GM23338 (cell line): ENCODE data around the gene CHRDL2.

Experiments
- EZH2 ChIP-seq: fragments of 200-600 bp; sonication (generic); IDR thresholded peaks from one replicate; pipeline ENCODE4 v1.8.0; 2017; ENCODE audit warnings: antibody characterized with exemption, mild to moderate bottlenecking, low read depth; ENCODE audit not compliant: unreplicated experiment
- EZH2phosphoT487 ChIP-seq: fragments of 200-600 bp; sonication (generic); IDR thresholded peaks from one replicate; pipeline ENCODE4 v1.8.1; 2018; ENCODE audit warnings: antibody characterized with exemption; ENCODE audit not compliant: unreplicated experiment
- POLR2AphosphoS5 ChIP-seq: IDR thresholded peaks from 2 replicates; pipeline ENCODE4 v1.6.1; 2016; ENCODE audit warnings: antibody characterized with exemption, low read depth
- ZNF114 ChIP-seq: fragments of 250-450 bp; sonication (Bioruptor Pico); IDR thresholded peaks from 2 replicates; pipeline ENCODE4 v1.5.0; 2020; ENCODE audit warnings: mild to moderate bottlenecking, moderate library complexity
- TF ChIP-seq, protein P1 (sequence below), 2 experiments: fragments of 200-600 bp in 1 of 2; sonication (generic) in 1 of 2; conservative IDR thresholded peaks; 2 replicates each; pipeline versions ENCODE4 v1.5.1 to v1.6.1; 2016 to 2017; ENCODE audit warnings: antibody characterized with exemption in 2 of 2, low read depth in 2 of 2, mild to moderate bottlenecking in 2 of 2, moderate library complexity in 1 of 2

DNA sequence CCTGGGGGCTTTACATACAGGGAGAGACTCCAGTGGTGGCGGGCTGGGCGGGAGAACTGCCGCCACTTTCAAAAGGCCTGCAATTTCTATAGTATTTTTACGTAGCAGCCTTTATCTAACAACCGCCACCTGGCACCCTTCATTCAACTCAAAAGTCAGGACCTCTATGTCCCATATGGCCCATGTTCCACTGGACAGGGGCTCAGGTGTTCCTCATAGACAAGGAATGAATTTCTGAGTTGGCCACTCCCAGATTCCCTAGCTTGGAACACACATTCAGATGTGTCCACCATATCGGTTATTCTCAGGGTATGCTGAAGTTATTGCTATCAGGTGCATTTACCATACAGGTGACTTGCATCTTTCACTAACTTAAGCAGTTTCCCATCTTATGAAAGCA lies 47.4 kb upstream of the CHRDL2 start:
- TF ChIP-seq POLR2AphosphoS5 (no peak), EZH2phosphoT487 (no peak), ZNF114 (no peak), EZH2 (no peak)
- TF ChIP-seq, protein P1, sequence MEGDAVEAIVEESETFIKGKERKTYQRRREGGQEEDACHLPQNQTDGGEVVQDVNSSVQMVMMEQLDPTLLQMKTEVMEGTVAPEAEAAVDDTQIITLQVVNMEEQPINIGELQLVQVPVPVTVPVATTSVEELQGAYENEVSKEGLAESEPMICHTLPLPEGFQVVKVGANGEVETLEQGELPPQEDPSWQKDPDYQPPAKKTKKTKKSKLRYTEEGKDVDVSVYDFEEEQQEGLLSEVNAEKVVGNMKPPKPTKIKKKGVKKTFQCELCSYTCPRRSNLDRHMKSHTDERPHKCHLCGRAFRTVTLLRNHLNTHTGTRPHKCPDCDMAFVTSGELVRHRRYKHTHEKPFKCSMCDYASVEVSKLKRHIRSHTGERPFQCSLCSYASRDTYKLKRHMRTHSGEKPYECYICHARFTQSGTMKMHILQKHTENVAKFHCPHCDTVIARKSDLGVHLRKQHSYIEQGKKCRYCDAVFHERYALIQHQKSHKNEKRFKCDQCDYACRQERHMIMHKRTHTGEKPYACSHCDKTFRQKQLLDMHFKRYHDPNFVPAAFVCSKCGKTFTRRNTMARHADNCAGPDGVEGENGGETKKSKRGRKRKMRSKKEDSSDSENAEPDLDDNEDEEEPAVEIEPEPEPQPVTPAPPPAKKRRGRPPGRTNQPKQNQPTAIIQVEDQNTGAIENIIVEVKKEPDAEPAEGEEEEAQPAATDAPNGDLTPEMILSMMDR (conservative IDR thresholded peaks at IDR 0.05; ENCODE audit: low read depth in 2 of 2), result no peak
